Astrocyte (in vitro differentiated cells and primary cell): ENCODE data around the gene HNF1B. TPM values are rescaled to one million over a fixed set of nuclear protein-coding genes. Genes with fewer than 3 reads are reported as not detected.

ENCODE experiments used
- DNase-seq: peaks from one replicate; pipeline ENCODE4 v3.0.0-alpha.2; 2010; ENCODE audit warnings: low read depth
- FAIRE-seq: peaks from 2 replicates; lab custom pipeline; 2011; peaks lifted over from hg19 to GRCh38; lab: Jason Lieb, UNC
- H2AFZ ChIP-seq: 2 replicates; pipeline ENCODE4 v1.6.0; 2012; ENCODE audit warnings: low read depth, low read length, inconsistent platforms
- H3K27ac ChIP-seq: 2 replicates; pipeline ENCODE4 v1.5.1; 2011; ENCODE audit warnings: low read depth, low read length, inconsistent platforms
- H3K27me3 ChIP-seq: 2 replicates; pipeline ENCODE4 v1.6.0; 2011; ENCODE audit warnings: low read length, inconsistent platforms; ENCODE audit not compliant: insufficient read depth
- H3K36me3 ChIP-seq: 2 replicates; pipeline ENCODE4 v1.5.1; 2011; ENCODE audit warnings: low read length, inconsistent platforms; ENCODE audit not compliant: insufficient read depth
- H3K4me1 ChIP-seq: 2 replicates; pipeline ENCODE4 v1.5.1; 2011; ENCODE audit warnings: low read length, inconsistent platforms; ENCODE audit not compliant: insufficient read depth
- H3K4me2 ChIP-seq: 2 replicates; pipeline ENCODE4 v1.6.0; 2012; ENCODE audit warnings: low read length, inconsistent platforms
- H3K4me3 ChIP-seq: 2 replicates; pipeline ENCODE4 v1.5.1; 2011; ENCODE audit warnings: low read depth, mild to moderate bottlenecking, low read length, inconsistent platforms; ENCODE audit not compliant: insufficient read depth
- H3K79me2 ChIP-seq: 2 replicates; pipeline ENCODE4 v1.6.0; 2012; ENCODE audit warnings: mild to moderate bottlenecking, low read length, inconsistent platforms; ENCODE audit not compliant: insufficient read depth
- H3K9ac ChIP-seq: 2 replicates; pipeline ENCODE4 v1.6.0; 2012; ENCODE audit warnings: mild to moderate bottlenecking, low read length, inconsistent platforms
- H3K9me3 ChIP-seq: 2 replicates; pipeline ENCODE4 v1.5.1; 2012; ENCODE audit warnings: low read depth, mild to moderate bottlenecking, low read length, inconsistent platforms; ENCODE audit not compliant: insufficient read depth
- H4K20me1 ChIP-seq: 2 replicates; pipeline ENCODE4 v1.6.0; 2012; ENCODE audit warnings: low read length, inconsistent platforms; ENCODE audit not compliant: insufficient read depth
- H3K27ac Mint-ChIP-seq: one replicate; pipeline ENCODE4 v1.8.0; 2021; ENCODE audit warnings: mild to moderate bottlenecking, mixed read lengths; ENCODE audit not compliant: unreplicated experiment
- H3K27me3 Mint-ChIP-seq: one replicate; pipeline ENCODE4 v1.8.0; 2021; ENCODE audit warnings: low read depth, mixed read lengths; ENCODE audit not compliant: unreplicated experiment
- H3K36me3 Mint-ChIP-seq: one replicate; pipeline ENCODE4 v1.8.0; 2021; ENCODE audit warnings: low read depth, mixed read lengths; ENCODE audit not compliant: unreplicated experiment
- H3K4me1 Mint-ChIP-seq: one replicate; pipeline ENCODE4 v1.8.0; 2021; ENCODE audit warnings: low read depth, mixed read lengths; ENCODE audit not compliant: unreplicated experiment
- H3K4me3 Mint-ChIP-seq: one replicate; pipeline ENCODE4 v1.8.0; 2021; ENCODE audit warnings: mild to moderate bottlenecking, moderate library complexity, mixed read lengths; ENCODE audit not compliant: unreplicated experiment
- H3K9me3 Mint-ChIP-seq: one replicate; pipeline ENCODE4 v1.8.0; 2021; ENCODE audit warnings: mild to moderate bottlenecking, mixed read lengths; ENCODE audit not compliant: unreplicated experiment
- EZH2 ChIP-seq: IDR thresholded peaks from 2 replicates; pipeline ENCODE4 v1.6.1; 2012; ENCODE audit warnings: mild to moderate bottlenecking, low read length, inconsistent platforms; ENCODE audit not compliant: insufficient read depth
- total RNA-seq: library from RNA; stranded (reverse); gene quantifications from 2 replicates; pipeline ENCODE4 v1.2.1, GENCODE V29; 2021
- TF ChIP-seq, protein P1 (sequence below): IDR thresholded peaks from 2 replicates; pipeline ENCODE4 v1.5.1; 2011; ENCODE audit warnings: low read depth, mild to moderate bottlenecking, inconsistent platforms, low read length, moderate library complexity; ENCODE audit not compliant: insufficient read depth

Gene HNF1B
- total RNA-seq, 1 donor from 2014 or later: 15.6 TPM

DNA sequence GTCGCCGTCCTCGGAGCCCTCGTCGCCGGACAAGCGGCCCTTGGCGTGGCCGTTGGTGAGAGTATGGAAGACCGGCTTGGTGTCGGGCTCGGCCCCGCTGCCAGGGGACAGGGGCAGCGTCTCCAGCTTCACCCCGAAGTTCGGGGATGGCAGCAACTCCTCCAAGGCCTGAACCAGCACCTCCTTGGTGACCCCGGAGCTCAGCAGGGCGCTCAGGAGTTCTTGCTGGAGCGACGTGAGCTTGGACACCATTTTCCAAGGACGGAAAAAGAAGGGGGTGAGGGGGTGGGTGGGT lies 279 bp downstream of the HNF1B start:
- no peaks in the 10 kb centered on the region for H3K36me3 ChIP-seq
- H3K27ac Mint-ChIP-seq: no peak overlapping the region
- peak overlapping the region; percentile 86 for H3K4me3 Mint-ChIP-seq
- peaks cover 21% of the 10 kb centered on the region for H3K4me1 ChIP-seq
- peaks cover 77% of the 10 kb centered on the region for H3K27me3 ChIP-seq
- TF ChIP-seq, protein P1, sequence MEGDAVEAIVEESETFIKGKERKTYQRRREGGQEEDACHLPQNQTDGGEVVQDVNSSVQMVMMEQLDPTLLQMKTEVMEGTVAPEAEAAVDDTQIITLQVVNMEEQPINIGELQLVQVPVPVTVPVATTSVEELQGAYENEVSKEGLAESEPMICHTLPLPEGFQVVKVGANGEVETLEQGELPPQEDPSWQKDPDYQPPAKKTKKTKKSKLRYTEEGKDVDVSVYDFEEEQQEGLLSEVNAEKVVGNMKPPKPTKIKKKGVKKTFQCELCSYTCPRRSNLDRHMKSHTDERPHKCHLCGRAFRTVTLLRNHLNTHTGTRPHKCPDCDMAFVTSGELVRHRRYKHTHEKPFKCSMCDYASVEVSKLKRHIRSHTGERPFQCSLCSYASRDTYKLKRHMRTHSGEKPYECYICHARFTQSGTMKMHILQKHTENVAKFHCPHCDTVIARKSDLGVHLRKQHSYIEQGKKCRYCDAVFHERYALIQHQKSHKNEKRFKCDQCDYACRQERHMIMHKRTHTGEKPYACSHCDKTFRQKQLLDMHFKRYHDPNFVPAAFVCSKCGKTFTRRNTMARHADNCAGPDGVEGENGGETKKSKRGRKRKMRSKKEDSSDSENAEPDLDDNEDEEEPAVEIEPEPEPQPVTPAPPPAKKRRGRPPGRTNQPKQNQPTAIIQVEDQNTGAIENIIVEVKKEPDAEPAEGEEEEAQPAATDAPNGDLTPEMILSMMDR: no peak
- TF ChIP-seq EZH2: peak; percentile 89
- no peak overlapping the region for H3K27ac ChIP-seq
- peak overlapping the region; percentile 42 for H2AFZ ChIP-seq
- H3K4me2 ChIP-seq: no peak overlapping the region
- H3K4me3 ChIP-seq: no peak overlapping the region
- peaks cover 2% of the 10 kb centered on the region for H3K9me3 Mint-ChIP-seq
- DNase-seq: no peak
- peaks cover 72% of the 10 kb centered on the region for H3K27me3 Mint-ChIP-seq
- no peak for FAIRE-seq
- H3K79me2 ChIP-seq: no peaks in the 10 kb centered on the region
- H3K4me1 Mint-ChIP-seq: peaks cover 2% of the 10 kb centered on the region
- H3K36me3 Mint-ChIP-seq: peaks cover 2% of the 10 kb centered on the region
- H4K20me1 ChIP-seq: no peaks in the 10 kb centered on the region
- no peaks in the 10 kb centered on the region for H3K9me3 ChIP-seq
- no peak overlapping the region for H3K9ac ChIP-seq

- Mint-ChIP-seq H3K27ac (no peak overlapping the region), H3K4me1 (peaks cover 2% of the 10 kb centered on the region), H3K36me3 (peaks cover 2% of the 10 kb centered on the region), H3K4me3 (peak overlapping the region; percentile 86), H3K9me3 (peaks cover 2% of the 10 kb centered on the region), H3K27me3 (peaks cover 76% of the 10 kb centered on the region)
- FAIRE-seq (no peak), DNase-seq (no peak)
- no peak overlapping the region for H3K27ac ChIP-seq
- H3K9me3 ChIP-seq: no peaks in the 10 kb centered on the region
- H3K4me2 ChIP-seq: peak overlapping the region; percentile 81
- peaks cover 82% of the 10 kb centered on the region for H3K27me3 ChIP-seq
- H3K9ac ChIP-seq: no peak overlapping the region
- H4K20me1 ChIP-seq: no peaks in the 10 kb centered on the region
- no peaks in the 10 kb centered on the region for H3K79me2 ChIP-seq
- H3K4me3 ChIP-seq: no peak overlapping the region
- no peaks in the 10 kb centered on the region for H3K36me3 ChIP-seq
- H2AFZ ChIP-seq: peak overlapping the region; percentile 42
- TF ChIP-seq EZH2: peak; percentile 99
- TF ChIP-seq, protein P1: no peak
- H3K4me1 ChIP-seq: peaks cover 21% of the 10 kb centered on the region
Observed at GRCh38 chr17:37743875-37744632, 805 bp downstream of the HNF1B start.

DNA sequence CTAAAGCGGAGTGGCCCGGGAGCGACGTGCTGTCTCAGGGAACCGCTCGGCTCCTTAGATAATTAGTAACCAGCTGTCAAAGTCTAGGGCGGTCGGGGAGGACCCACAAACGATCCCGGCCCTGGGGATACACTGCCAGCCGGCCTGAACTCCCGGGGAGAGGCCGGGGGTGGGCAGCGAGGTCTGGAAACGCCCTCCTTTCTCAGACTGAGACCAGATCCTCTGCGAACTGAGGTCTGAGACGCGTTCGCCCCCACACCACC lies 1.3 kb downstream of the HNF1B start:
- no peak overlapping the region for H3K4me3 ChIP-seq
- peaks cover 21% of the 10 kb centered on the region for H3K4me1 ChIP-seq
- Mint-ChIP-seq H3K4me1 (peaks cover 6% of the 10 kb centered on the region), H3K27me3 (peaks cover 76% of the 10 kb centered on the region), H3K36me3 (peaks cover 2% of the 10 kb centered on the region), H3K4me3 (peak overlapping the region; percentile 86), H3K9me3 (peaks cover 2% of the 10 kb centered on the region), H3K27ac (peak overlapping the region; percentile 80)
- TF ChIP-seq EZH2: no peak
- TF ChIP-seq, protein P1: no peak
- no peaks in the 10 kb centered on the region for H3K36me3 ChIP-seq
- no peak overlapping the region for H3K27ac ChIP-seq
- no peaks in the 10 kb centered on the region for H4K20me1 ChIP-seq
- no peaks in the 10 kb centered on the region for H3K79me2 ChIP-seq
- H3K9ac ChIP-seq: no peak overlapping the region
- peaks cover 84% of the 10 kb centered on the region for H3K27me3 ChIP-seq
- no peak for DNase-seq
- no peak for FAIRE-seq
- H3K4me2 ChIP-seq: peak overlapping the region; percentile 81
- no peaks in the 10 kb centered on the region for H3K9me3 ChIP-seq
- no peak overlapping the region for H2AFZ ChIP-seq
